ENCODE data around the gene MPV17L2.
A peak's percentile ranks its signal among the peaks of the same experiment; 100 is the strongest.
"Not testable (repeated sequence)": the region's sequence is repeated elsewhere in the genome, so short reads cannot be mapped to it uniquely, and the experiment has no call there.

Gene MPV17L2

DNA sequence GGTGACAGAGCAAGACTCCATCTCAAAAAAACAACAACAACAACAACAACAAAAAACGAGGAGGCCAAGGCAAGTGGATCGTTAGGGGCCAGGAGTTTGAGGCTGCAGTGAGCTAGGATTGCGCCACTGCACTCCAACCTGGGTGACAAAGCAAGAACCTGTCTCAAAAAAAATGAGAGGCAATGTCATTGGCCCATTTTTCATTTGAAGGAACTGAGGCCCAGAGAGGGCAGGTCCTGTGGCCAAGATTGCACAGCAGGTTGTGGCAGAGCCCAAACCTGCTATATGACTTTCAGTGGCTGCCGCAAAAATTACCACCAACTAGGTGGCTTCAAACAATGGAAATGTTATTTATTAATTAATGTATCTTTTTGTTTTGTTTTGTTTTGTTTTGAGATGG, 34.6 kb upstream of the MPV17L2 start:
- Histone ChIP-seq H3K27me3 (ENCODE audit: insufficient read depth, low read length, poor library complexity) (no peaks in the 10 kb centered on the region), H2BK5ac (ENCODE audit: low read length) (no peak overlapping the region), H2AK5ac (ENCODE audit: low read length) (no peak overlapping the region), H3K56ac (ENCODE audit: low read length) (no peak overlapping the region), H3K4me1 (ENCODE audit: control insufficient read depth, low read depth, low read length) (no peaks in the 10 kb centered on the region), H2BK120ac (ENCODE audit: low read depth, low read length) (no peak overlapping the region), H3K4ac (ENCODE audit: low read depth, low read length) (no peak overlapping the region), H3K4me3 (ENCODE audit: low read length) (no peak overlapping the region), H3K79me2 (ENCODE audit: control insufficient read depth, insufficient read depth, low read length) (peaks cover 2% of the 10 kb centered on the region), H3K9ac (ENCODE audit: low read length) (no peak overlapping the region), H3K27ac (ENCODE audit: low read depth, low read length) (no peak overlapping the region), H3K36me3 (ENCODE audit: control insufficient read depth, insufficient read depth, low read length) (peaks cover 1% of the 10 kb centered on the region), H3K23ac (ENCODE audit: low read length) (no peak overlapping the region), H2BK15ac (replicated peaks; ENCODE audit: low read depth) (no peak overlapping the region), H4K8ac (ENCODE audit: low read depth, low read length) (no peak overlapping the region), H4K5ac (ENCODE audit: low read length) (no peak overlapping the region), H3K18ac (ENCODE audit: low read length) (no peak overlapping the region), H3K4me2 (ENCODE audit: low read length) (no peak overlapping the region), H3K79me1 (ENCODE audit: low read length) (peaks cover 7% of the 10 kb centered on the region)
- DNase-seq = no peak
- no CpG with 5 or more reads among the region's 4 CpGs for WGBS (ENCODE audit: extremely low coverage, insufficient coverage, low lambda C conversion rate)

DNA sequence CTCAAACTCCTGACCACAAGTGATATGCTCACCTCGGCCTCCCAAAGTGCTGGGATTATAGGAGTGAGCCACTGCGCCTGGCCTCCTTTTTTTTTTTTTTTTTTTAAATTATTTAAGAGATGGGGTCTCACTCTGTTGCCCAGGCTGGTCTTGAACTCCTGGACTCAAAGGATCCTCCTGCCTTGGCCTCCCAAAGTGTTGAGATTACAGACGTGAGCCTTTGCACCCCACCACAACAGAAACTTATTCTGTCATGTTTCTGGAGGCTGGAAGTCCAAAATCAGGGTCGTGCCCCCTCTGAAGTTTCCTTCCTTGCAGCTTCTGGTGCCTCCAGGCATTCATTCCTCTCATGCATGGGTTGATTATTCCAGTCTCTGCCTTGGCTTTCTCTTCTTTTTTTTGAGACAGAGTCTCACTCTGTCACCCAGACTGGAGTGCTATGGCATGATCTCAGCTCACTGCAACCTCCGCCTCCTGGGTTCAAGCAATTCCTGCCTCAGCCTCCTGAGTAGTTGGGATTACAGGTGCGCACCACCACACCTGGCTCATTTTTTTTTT, 33.9 kb upstream of the MPV17L2 start:
- H3K56ac ChIP-seq (ENCODE audit: low read length); H3K4me1 ChIP-seq (ENCODE audit: control insufficient read depth, low read depth, low read length); H3K4ac ChIP-seq (ENCODE audit: low read depth, low read length); H4K5ac ChIP-seq (ENCODE audit: low read length); H4K8ac ChIP-seq (ENCODE audit: low read depth, low read length); H3K23ac ChIP-seq (ENCODE audit: low read length); H3K79me2 ChIP-seq (ENCODE audit: control insufficient read depth, insufficient read depth, low read length); H2AK5ac ChIP-seq (ENCODE audit: low read length); H2BK5ac ChIP-seq (ENCODE audit: low read length); H3K4me3 ChIP-seq (ENCODE audit: low read length); H3K9ac ChIP-seq (ENCODE audit: low read length); H3K79me1 ChIP-seq (ENCODE audit: low read length); H2BK120ac ChIP-seq (ENCODE audit: low read depth, low read length); H3K4me2 ChIP-seq (ENCODE audit: low read length); H3K27ac ChIP-seq (ENCODE audit: low read depth, low read length); H3K36me3 ChIP-seq (ENCODE audit: control insufficient read depth, insufficient read depth, low read length); H2BK15ac ChIP-seq (replicated peaks; ENCODE audit: low read depth); DNase-seq; H3K18ac ChIP-seq (ENCODE audit: low read length); H3K27me3 ChIP-seq (ENCODE audit: insufficient read depth, low read length, poor library complexity): not testable (repeated sequence)
- no CpG with 5 or more reads among the region's 6 CpGs for WGBS (ENCODE audit: extremely low coverage, insufficient coverage, low lambda C conversion rate)

DNA sequence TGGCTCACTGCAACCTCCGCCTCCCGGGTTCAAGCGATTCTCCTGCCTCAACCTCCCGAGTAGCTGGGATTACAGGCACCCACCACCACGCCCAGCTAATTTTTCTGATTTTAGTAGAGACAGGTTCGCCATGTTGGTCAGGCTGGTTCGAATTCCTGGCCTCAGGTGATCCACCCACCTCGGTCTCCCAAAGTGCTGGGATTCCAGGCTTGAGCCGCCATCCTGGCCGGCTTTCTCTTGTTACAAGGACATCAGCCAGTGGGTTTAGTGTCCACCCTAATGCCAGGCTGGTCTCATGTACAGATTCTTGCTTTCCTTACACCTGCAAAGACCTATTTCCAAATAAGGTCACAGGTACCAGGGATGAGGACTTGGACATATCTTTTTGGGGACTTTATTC, 33.2 kb upstream of the MPV17L2 start:
- no peak overlapping the region for H2BK15ac ChIP-seq (replicated peaks; ENCODE audit: low read depth)
- no peaks in the 10 kb centered on the region for H3K79me2 ChIP-seq (ENCODE audit: control insufficient read depth, insufficient read depth, low read length)
- H2BK120ac ChIP-seq (ENCODE audit: low read depth, low read length) = no peak overlapping the region
- no peak for DNase-seq
- H3K36me3 ChIP-seq (ENCODE audit: control insufficient read depth, insufficient read depth, low read length) = peaks cover 1% of the 10 kb centered on the region
- no peak overlapping the region for H3K4me2 ChIP-seq (ENCODE audit: low read length)
- no peak overlapping the region for H3K4me3 ChIP-seq (ENCODE audit: low read length)
- no peak overlapping the region for H3K9ac ChIP-seq (ENCODE audit: low read length)
- no peak overlapping the region for H3K27ac ChIP-seq (ENCODE audit: low read depth, low read length)
- no peak overlapping the region for H4K5ac ChIP-seq (ENCODE audit: low read length)
- no peaks in the 10 kb centered on the region for H3K4me1 ChIP-seq (ENCODE audit: control insufficient read depth, low read depth, low read length)
- no peak overlapping the region for H3K23ac ChIP-seq (ENCODE audit: low read length)
- H2BK5ac ChIP-seq (ENCODE audit: low read length) = no peak overlapping the region
- peaks cover 4% of the 10 kb centered on the region for H3K79me1 ChIP-seq (ENCODE audit: low read length)
- no peak overlapping the region for H2AK5ac ChIP-seq (ENCODE audit: low read length)
- H3K4ac ChIP-seq (ENCODE audit: low read depth, low read length) = no peak overlapping the region
- no CpG with 5 or more reads among the region's 10 CpGs for WGBS (ENCODE audit: extremely low coverage, insufficient coverage, low lambda C conversion rate)
- H3K56ac ChIP-seq (ENCODE audit: low read length) = no peak overlapping the region
- H3K18ac ChIP-seq (ENCODE audit: low read length) = no peak overlapping the region
- H4K8ac ChIP-seq (ENCODE audit: low read depth, low read length) = no peak overlapping the region
- no peaks in the 10 kb centered on the region for H3K27me3 ChIP-seq (ENCODE audit: insufficient read depth, low read length, poor library complexity)

DNA sequence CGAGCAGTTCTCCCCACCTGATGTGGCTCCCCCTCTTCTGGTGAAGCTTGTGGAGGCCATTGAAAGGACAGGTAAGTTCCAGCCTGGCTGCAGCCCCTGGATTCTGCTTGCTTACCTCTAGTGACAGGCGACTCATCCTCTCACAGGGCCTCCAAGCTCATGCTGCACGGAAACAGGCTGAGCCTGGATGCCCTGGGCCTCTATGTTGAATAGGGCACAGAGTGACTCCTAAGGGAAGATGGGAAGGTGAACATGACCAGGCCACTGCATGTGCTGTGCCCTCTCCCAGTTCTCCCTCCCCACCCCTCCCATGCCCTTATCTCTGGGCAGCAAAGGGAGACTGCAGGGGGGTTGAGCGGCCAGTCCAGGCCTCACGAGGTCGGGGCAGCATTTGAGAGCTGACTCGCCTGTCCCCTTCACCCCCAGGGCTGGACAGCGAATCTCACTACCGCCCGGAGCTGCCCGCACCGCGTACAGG, 32.5 kb upstream of the MPV17L2 start:
- H2BK120ac ChIP-seq (ENCODE audit: low read depth, low read length) = no peak overlapping the region
- no peaks in the 10 kb centered on the region for H3K79me1 ChIP-seq (ENCODE audit: low read length)
- no peaks in the 10 kb centered on the region for H3K27me3 ChIP-seq (ENCODE audit: insufficient read depth, low read length, poor library complexity)
- H3K18ac ChIP-seq (ENCODE audit: low read length) = no peak overlapping the region
- no peaks in the 10 kb centered on the region for H3K4me1 ChIP-seq (ENCODE audit: control insufficient read depth, low read depth, low read length)
- no peak overlapping the region for H2BK5ac ChIP-seq (ENCODE audit: low read length)
- H2AK5ac ChIP-seq (ENCODE audit: low read length) = no peak overlapping the region
- no peak overlapping the region for H3K4me3 ChIP-seq (ENCODE audit: low read length)
- H3K4ac ChIP-seq (ENCODE audit: low read depth, low read length) = no peak overlapping the region
- H3K23ac ChIP-seq (ENCODE audit: low read length) = no peak overlapping the region
- H3K79me2 ChIP-seq (ENCODE audit: control insufficient read depth, insufficient read depth, low read length) = no peaks in the 10 kb centered on the region
- H4K5ac ChIP-seq (ENCODE audit: low read length) = no peak overlapping the region
- no peak overlapping the region for H3K27ac ChIP-seq (ENCODE audit: low read depth, low read length)
- DNase-seq = no peak
- H2BK15ac ChIP-seq (replicated peaks; ENCODE audit: low read depth) = no peak overlapping the region
- peaks cover 1% of the 10 kb centered on the region for H3K36me3 ChIP-seq (ENCODE audit: control insufficient read depth, insufficient read depth, low read length)
- no CpG with 5 or more reads among the region's 13 CpGs for WGBS (ENCODE audit: extremely low coverage, insufficient coverage, low lambda C conversion rate)
- peak overlapping the region; percentile 89 for H3K56ac ChIP-seq (ENCODE audit: low read length)
- H3K9ac ChIP-seq (ENCODE audit: low read length) = peak overlapping the region; percentile 63
- no peak overlapping the region for H4K8ac ChIP-seq (ENCODE audit: low read depth, low read length)
- H3K4me2 ChIP-seq (ENCODE audit: low read length) = no peak overlapping the region

DNA sequence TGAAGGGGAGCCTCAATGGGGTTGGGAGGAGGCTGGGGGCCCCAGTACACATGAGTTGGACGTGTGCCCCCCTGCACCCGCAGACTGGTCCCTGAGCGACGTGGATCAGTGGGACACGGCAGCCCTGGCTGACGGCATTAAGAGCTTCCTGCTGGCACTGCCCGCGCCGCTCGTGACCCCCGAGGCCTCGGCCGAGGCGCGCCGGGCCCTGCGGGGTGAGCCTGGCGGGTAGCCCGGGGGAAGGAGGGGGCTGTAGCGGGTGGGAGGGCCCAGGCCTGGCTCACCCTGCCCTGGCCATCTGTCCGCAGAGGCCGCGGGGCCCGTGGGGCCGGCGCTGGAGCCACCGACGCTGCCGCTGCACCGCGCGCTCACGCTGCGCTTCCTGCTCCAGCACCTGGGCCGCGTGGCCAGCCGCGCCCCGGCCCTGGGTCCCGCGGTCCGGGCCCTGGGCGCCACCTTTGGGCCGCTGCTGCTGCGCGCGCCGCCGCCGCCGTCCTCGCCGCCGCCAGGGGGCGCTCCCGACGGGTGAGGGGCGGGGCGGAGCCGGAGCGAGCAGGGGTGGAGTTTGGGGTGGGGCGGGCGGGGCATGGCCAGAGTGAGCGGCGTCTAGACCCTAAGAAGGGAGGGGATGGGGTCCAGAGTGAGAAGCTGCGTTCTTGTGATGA, 31.9 kb upstream of the MPV17L2 start:
- H3K4me1 ChIP-seq (ENCODE audit: control insufficient read depth, low read depth, low read length) = no peaks in the 10 kb centered on the region
- no peak overlapping the region for H4K8ac ChIP-seq (ENCODE audit: low read depth, low read length)
- H3K18ac ChIP-seq (ENCODE audit: low read length) = no peak overlapping the region
- H3K56ac ChIP-seq (ENCODE audit: low read length) = peak overlapping the region; percentile 89
- H3K23ac ChIP-seq (ENCODE audit: low read length) = no peak overlapping the region
- no peak overlapping the region for H2BK120ac ChIP-seq (ENCODE audit: low read depth, low read length)
- H3K79me2 ChIP-seq (ENCODE audit: control insufficient read depth, insufficient read depth, low read length) = no peaks in the 10 kb centered on the region
- DNase-seq = peak; percentile 75
- WGBS (ENCODE audit: extremely low coverage, insufficient coverage, low lambda C conversion rate) = no CpG with 5 or more reads among the region's 66 CpGs
- H3K4me3 ChIP-seq (ENCODE audit: low read length) = no peak overlapping the region
- no peak overlapping the region for H3K27ac ChIP-seq (ENCODE audit: low read depth, low read length)
- no peak overlapping the region for H2AK5ac ChIP-seq (ENCODE audit: low read length)
- H3K79me1 ChIP-seq (ENCODE audit: low read length) = no peaks in the 10 kb centered on the region
- H2BK15ac ChIP-seq (replicated peaks; ENCODE audit: low read depth) = no peak overlapping the region
- H2BK5ac ChIP-seq (ENCODE audit: low read length) = no peak overlapping the region
- peaks cover 1% of the 10 kb centered on the region for H3K36me3 ChIP-seq (ENCODE audit: control insufficient read depth, insufficient read depth, low read length)
- H4K5ac ChIP-seq (ENCODE audit: low read length) = no peak overlapping the region
- peak overlapping the region; percentile 8 for H3K4ac ChIP-seq (ENCODE audit: low read depth, low read length)
- H3K9ac ChIP-seq (ENCODE audit: low read length) = peak overlapping the region; percentile 63
- H3K4me2 ChIP-seq (ENCODE audit: low read length) = no peak overlapping the region
- no peaks in the 10 kb centered on the region for H3K27me3 ChIP-seq (ENCODE audit: insufficient read depth, low read length, poor library complexity)

DNA sequence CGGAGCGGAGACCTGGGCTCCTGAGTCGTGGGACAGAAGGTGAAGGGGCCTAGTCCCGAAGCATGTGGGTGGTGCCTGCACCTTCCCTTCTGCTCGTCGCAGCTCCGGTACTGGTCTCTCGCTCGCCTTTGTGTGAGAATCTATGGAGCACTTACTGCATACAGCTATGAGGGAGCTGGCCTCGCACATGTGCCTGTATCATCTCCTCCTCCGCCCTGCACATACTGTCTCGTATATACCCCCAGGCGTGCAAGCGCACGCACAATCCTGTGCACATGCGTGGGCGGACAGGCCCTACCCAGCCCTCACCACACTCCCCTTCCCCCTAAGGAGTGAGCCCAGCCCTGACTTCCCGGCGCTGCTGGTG, 31.4 kb upstream of the MPV17L2 start:
- H3K23ac ChIP-seq (ENCODE audit: low read length) = no peak overlapping the region
- no peak overlapping the region for H3K4me2 ChIP-seq (ENCODE audit: low read length)
- no peak overlapping the region for H4K8ac ChIP-seq (ENCODE audit: low read depth, low read length)
- no peaks in the 10 kb centered on the region for H3K4me1 ChIP-seq (ENCODE audit: control insufficient read depth, low read depth, low read length)
- no peak overlapping the region for H2BK120ac ChIP-seq (ENCODE audit: low read depth, low read length)
- no peak for DNase-seq
- no peaks in the 10 kb centered on the region for H3K79me1 ChIP-seq (ENCODE audit: low read length)
- no peak overlapping the region for H2BK15ac ChIP-seq (replicated peaks; ENCODE audit: low read depth)
- H3K18ac ChIP-seq (ENCODE audit: low read length) = no peak overlapping the region
- peak overlapping the region; percentile 69 for H3K56ac ChIP-seq (ENCODE audit: low read length)
- no peak overlapping the region for H2AK5ac ChIP-seq (ENCODE audit: low read length)
- H2BK5ac ChIP-seq (ENCODE audit: low read length) = no peak overlapping the region
- H3K36me3 ChIP-seq (ENCODE audit: control insufficient read depth, insufficient read depth, low read length) = peaks cover 1% of the 10 kb centered on the region
- no peak overlapping the region for H4K5ac ChIP-seq (ENCODE audit: low read length)
- no CpG with 5 or more reads among the region's 19 CpGs for whole genome bisulfite sequencing (ENCODE audit: extremely low coverage, insufficient coverage, low lambda C conversion rate)
- no peaks in the 10 kb centered on the region for H3K79me2 ChIP-seq (ENCODE audit: control insufficient read depth, insufficient read depth, low read length)
- no peak overlapping the region for H3K4me3 ChIP-seq (ENCODE audit: low read length)
- no peak overlapping the region for H3K4ac ChIP-seq (ENCODE audit: low read depth, low read length)
- H3K27ac ChIP-seq (ENCODE audit: low read depth, low read length) = no peak overlapping the region
- no peaks in the 10 kb centered on the region for H3K27me3 ChIP-seq (ENCODE audit: insufficient read depth, low read length, poor library complexity)
- H3K9ac ChIP-seq (ENCODE audit: low read length) = peak overlapping the region; percentile 54

Data from mesendoderm (in vitro differentiated cells).